PC-9 (cell line): Measurements from ENCODE around the gene ZNF516. TPM values are rescaled to one million over a fixed set of nuclear protein-coding genes. Genes with fewer than 3 reads are reported as not detected.

Experiments used
- BruUV-seq: library from RNA; stranded (reverse); fragments of 400-500 nt; replicated peaks from 2 replicates; lab custom pipeline; 2021; lab: Mats Ljungman, UMichigan
- CTCF ChIA-PET: fragments of 300-600 bp; sonication (Branson Sonifier 250); formaldehyde crosslinking; loops from one replicate; lab custom pipeline; 2022; ENCODE audit warnings: antibody characterized with exemption; lab: Charles Lee
- POLR2A ChIA-PET: fragments of 300-600 bp; sonication (Branson Sonifier 250); formaldehyde crosslinking; loops from one replicate; lab custom pipeline; 2022; ENCODE audit warnings: antibody characterized with exemption; ENCODE audit not compliant: unreplicated experiment; lab: Charles Lee
- DNase-seq, 2 experiments: peaks; one replicate each; pipeline versions ENCODE4 v3.0.0 to v3.0.0-alpha.2; 2015 to 2022; ENCODE audit warnings: mixed read lengths in 1 of 2
- H2AFZ ChIP-seq: fragments of 200-600 bp; sonication (generic); 2 replicates; pipeline ENCODE4 v1.8.1; 2017; ENCODE audit warnings: antibody characterized with exemption
- H3F3A ChIP-seq: fragments of 200-600 bp; sonication (generic); 2 replicates; pipeline ENCODE4 v1.8.1; 2017; ENCODE audit warnings: antibody characterized with exemption, mild to moderate bottlenecking, low read depth; ENCODE audit not compliant: insufficient read depth
- H3K27ac ChIP-seq: fragments of 200-600 bp; sonication (generic); 2 replicates; pipeline ENCODE4 v1.6.1; 2016; ENCODE audit warnings: mixed run types
- H3K27me3 ChIP-seq: fragments of 200-600 bp; sonication (generic); 2 replicates; pipeline ENCODE4 v1.6.1; 2016; ENCODE audit warnings: low read depth, mixed run types; ENCODE audit not compliant: insufficient read depth
- H3K36me3 ChIP-seq: fragments of 200-600 bp; sonication (generic); 2 replicates; pipeline ENCODE4 v1.6.1; 2016; ENCODE audit warnings: low read depth, mixed run types
- H3K4me1 ChIP-seq: fragments of 200-600 bp; sonication (generic); replicated peaks from 2 replicates; pipeline ENCODE4 v1.6.1; 2016; ENCODE audit warnings: mixed run types; ENCODE audit not compliant: insufficient read depth
- H3K4me2 ChIP-seq: fragments of 200-600 bp; sonication (generic); 2 replicates; pipeline ENCODE4 v1.6.1; 2017; ENCODE audit warnings: mixed run types
- H3K4me3 ChIP-seq: fragments of 200-600 bp; sonication (generic); 2 replicates; pipeline ENCODE4 v1.6.1; 2016; ENCODE audit warnings: mixed run types
- H3K79me2 ChIP-seq: fragments of 200-600 bp; sonication (generic); 2 replicates; pipeline ENCODE4 v1.6.1; 2017; ENCODE audit warnings: low read depth, mixed run types
- H3K9me2 ChIP-seq: fragments of 200-600 bp; sonication (generic); 2 replicates; pipeline ENCODE4 v1.8.1; 2017; ENCODE audit warnings: mild to moderate bottlenecking; ENCODE audit not compliant: insufficient read depth
- H3K9me3 ChIP-seq: fragments of 200-600 bp; sonication (generic); 2 replicates; pipeline ENCODE4 v1.8.1; 2016; ENCODE audit warnings: low read depth; ENCODE audit not compliant: insufficient read depth
- H4K20me1 ChIP-seq: fragments of 200-600 bp; sonication (generic); 2 replicates; pipeline ENCODE4 v1.8.1; 2017; ENCODE audit not compliant: insufficient read depth
- EZH2 ChIP-seq: fragments of 200-600 bp; sonication (generic); IDR thresholded peaks from 2 replicates; pipeline ENCODE4 v1.8.0; 2017; ENCODE audit warnings: antibody characterized with exemption, low read depth
- intact Hi-C: fragments of 100-400 bp; cut with micrococcal nuclease; formaldehyde crosslinking; loops from one replicate; pipeline ENCODE4 v1.10.0; 2022; ENCODE audit not compliant: unreplicated experiment
- total RNA-seq: library from RNA; stranded (reverse); gene quantifications from 2 replicates; pipeline ENCODE4 v1.2.3, GENCODE V29; 2021
- TF ChIP-seq, protein P1 (sequence below): fragments of 200-600 bp; sonication (generic); conservative IDR thresholded peaks from 2 replicates; pipeline ENCODE4 v1.6.1; 2017; ENCODE audit warnings: mixed run types, antibody characterized with exemption, mild to moderate bottlenecking, moderate library complexity

ZNF516 gene
- total RNA-seq, 1 experiment from 2014 or later: 32.7 TPM

DNA sequence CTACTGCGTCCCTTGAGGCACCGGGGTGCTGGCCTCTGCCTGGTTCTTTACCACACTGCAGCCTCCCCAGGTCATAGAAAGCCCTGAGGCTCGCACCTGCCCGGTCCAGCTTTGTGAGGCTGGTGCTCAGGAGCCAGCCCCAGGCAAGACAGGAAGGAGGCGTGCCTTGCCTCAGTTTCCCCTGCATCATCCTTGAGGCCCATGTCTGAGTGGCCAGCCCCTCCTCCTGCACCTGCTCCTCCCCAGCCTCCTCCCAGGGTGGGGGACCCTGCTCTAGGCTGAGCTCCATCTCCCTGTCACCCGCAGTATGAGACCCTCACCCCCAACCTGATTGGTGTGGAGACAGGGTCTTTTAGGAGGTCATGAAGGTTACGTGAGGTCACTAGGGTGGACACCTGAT, 147.7 kb downstream of the ZNF516 start:
- no peaks in the 10 kb centered on the region for H3K9me2 ChIP-seq
- no peaks in the 10 kb centered on the region for H3K79me2 ChIP-seq
- H2AFZ ChIP-seq: no peak overlapping the region
- no peaks in the 10 kb centered on the region for H3K4me1 ChIP-seq
- no peak overlapping the region for H3K27ac ChIP-seq
- no peaks in the 10 kb centered on the region for H3K36me3 ChIP-seq
- H3K4me3 ChIP-seq: no peak overlapping the region
- H3K9me3 ChIP-seq: no peaks in the 10 kb centered on the region
- intact Hi-C loops: loop anchor here (5.0 to 10.0 kb wide), 2 partner anchors 1693 to 1995 kb away; no protein-coding TSS in a partner anchor
- BruUV-seq: no TSS peak
- CTCF ChIA-PET: no interaction called here
- no peak overlapping the region for H3K4me2 ChIP-seq
- TF ChIP-seq, protein P1, sequence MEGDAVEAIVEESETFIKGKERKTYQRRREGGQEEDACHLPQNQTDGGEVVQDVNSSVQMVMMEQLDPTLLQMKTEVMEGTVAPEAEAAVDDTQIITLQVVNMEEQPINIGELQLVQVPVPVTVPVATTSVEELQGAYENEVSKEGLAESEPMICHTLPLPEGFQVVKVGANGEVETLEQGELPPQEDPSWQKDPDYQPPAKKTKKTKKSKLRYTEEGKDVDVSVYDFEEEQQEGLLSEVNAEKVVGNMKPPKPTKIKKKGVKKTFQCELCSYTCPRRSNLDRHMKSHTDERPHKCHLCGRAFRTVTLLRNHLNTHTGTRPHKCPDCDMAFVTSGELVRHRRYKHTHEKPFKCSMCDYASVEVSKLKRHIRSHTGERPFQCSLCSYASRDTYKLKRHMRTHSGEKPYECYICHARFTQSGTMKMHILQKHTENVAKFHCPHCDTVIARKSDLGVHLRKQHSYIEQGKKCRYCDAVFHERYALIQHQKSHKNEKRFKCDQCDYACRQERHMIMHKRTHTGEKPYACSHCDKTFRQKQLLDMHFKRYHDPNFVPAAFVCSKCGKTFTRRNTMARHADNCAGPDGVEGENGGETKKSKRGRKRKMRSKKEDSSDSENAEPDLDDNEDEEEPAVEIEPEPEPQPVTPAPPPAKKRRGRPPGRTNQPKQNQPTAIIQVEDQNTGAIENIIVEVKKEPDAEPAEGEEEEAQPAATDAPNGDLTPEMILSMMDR: no peak
- TF ChIP-seq EZH2: no peak
- H4K20me1 ChIP-seq: no peaks in the 10 kb centered on the region
- peaks cover 5% of the 10 kb centered on the region; the same call in 1 of the 2 replicates for H3K27me3 ChIP-seq
- H3F3A ChIP-seq: no peaks in the 10 kb centered on the region
- POLR2A ChIA-PET: no interaction called here
- DNase-seq: no peak

DNA sequence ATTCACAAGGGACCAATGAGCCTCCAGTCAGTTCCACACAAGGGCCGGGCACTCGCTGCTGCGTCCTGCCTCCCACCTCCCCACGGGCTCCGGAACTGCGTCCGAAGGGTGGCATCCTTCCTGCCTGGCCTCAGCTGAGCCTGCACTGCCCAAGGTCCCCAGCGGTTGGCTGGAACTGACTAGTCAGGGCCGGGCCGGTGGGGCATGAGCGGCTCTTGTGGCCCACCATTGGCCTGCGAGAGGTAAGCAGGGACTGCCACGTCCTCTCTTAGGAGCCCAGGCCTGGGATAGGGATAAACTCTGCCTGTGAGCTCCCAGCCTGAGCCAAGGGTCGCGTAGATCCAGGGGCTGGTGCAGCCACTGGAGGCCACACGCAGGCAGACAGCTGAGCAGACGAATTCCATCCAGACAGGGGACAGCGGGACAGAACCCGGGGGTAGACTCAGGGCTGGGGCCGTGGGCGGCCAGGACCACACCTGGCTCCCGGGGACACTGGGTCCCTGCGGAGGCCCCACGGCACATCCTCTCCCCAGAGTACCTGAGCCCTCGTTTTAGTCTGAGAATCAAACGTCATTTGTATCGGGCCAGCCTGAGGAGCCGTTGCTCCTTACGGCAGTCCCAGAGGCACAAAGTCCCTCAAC, 148.4 kb downstream of the ZNF516 start:
- CTCF ChIA-PET: no interaction called here

DNA sequence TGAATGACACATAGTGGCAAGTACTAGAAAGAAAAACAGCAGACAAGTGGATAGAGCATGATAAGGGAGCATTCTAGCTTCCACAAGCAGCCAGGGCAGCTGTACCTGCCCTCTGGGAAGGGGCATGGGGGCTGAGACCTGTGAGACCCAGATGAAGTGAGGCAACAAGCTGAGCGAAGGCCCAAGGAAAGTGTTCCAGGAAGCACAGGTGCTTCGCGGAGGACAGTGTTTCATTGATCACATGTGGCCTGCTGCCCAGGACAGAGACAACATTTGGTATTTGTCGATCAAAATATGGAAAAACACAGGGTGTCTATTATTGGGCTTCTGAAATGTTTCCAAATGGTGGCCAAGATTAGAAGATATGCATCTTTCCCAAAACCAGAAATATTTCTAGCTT, 149.1 kb downstream of the ZNF516 start:
- ChIA-PET CTCF (no interaction called here), POLR2A (no interaction called here)

More for the DNA sequence above, 148.4 kb downstream of the ZNF516 start:
- H3K4me1 ChIP-seq: no peaks in the 10 kb centered on the region
- no peak overlapping the region for H3K27ac ChIP-seq
- no peaks in the 10 kb centered on the region for H3F3A ChIP-seq
- H3K4me2 ChIP-seq: no peak overlapping the region
- H3K9me2 ChIP-seq: no peaks in the 10 kb centered on the region
- H3K4me3 ChIP-seq: no peak overlapping the region
- DNase-seq: no peak
- no peaks in the 10 kb centered on the region for H4K20me1 ChIP-seq
- H3K36me3 ChIP-seq: no peaks in the 10 kb centered on the region
- peaks cover 11% of the 10 kb centered on the region; the same call in 1 of the 2 replicates for H3K27me3 ChIP-seq
- intact Hi-C loops: loop anchor here (5.0 to 10.0 kb wide), 2 partner anchors 1692 to 1994 kb away; no protein-coding TSS in a partner anchor
- no TSS peak for BruUV-seq
- no peak for TF ChIP-seq EZH2
- TF ChIP-seq, protein P1: no peak
- no peaks in the 10 kb centered on the region for H3K9me3 ChIP-seq
- H2AFZ ChIP-seq: no peak overlapping the region
- POLR2A ChIA-PET: no interaction called here
- H3K79me2 ChIP-seq: no peaks in the 10 kb centered on the region

More for the DNA sequence above, 149.1 kb downstream of the ZNF516 start:
- no peaks in the 10 kb centered on the region for H3K9me2 ChIP-seq
- H3K4me2 ChIP-seq: no peak overlapping the region
- no peaks in the 10 kb centered on the region for H3K36me3 ChIP-seq
- peaks cover 11% of the 10 kb centered on the region; the same call in 1 of the 2 replicates for H3K27me3 ChIP-seq
- no peaks in the 10 kb centered on the region for H3K79me2 ChIP-seq
- no peaks in the 10 kb centered on the region for H4K20me1 ChIP-seq
- no peaks in the 10 kb centered on the region for H3K9me3 ChIP-seq
- intact Hi-C loops: loop anchor here (5.0 to 10.0 kb wide), 2 partner anchors 1691 to 1994 kb away; no protein-coding TSS in a partner anchor
- H3K27ac ChIP-seq: no peak overlapping the region
- no peak for DNase-seq
- no peak for TF ChIP-seq EZH2
- TF ChIP-seq, protein P1: no peak
- no peaks in the 10 kb centered on the region for H3F3A ChIP-seq
- H2AFZ ChIP-seq: no peak overlapping the region
- H3K4me1 ChIP-seq: no peaks in the 10 kb centered on the region
- H3K4me3 ChIP-seq: no peak overlapping the region
- BruUV-seq: no TSS peak
